SH-SY5Y (cell line): ENCODE results near the gene CA14.

ENCODE experiments used
- GATA2 ChIP-seq: IDR thresholded peaks from 2 replicates; pipeline ENCODE4 v1.6.1; 2011; ENCODE audit warnings: mild to moderate bottlenecking, low read depth, low read length
- GATA3 ChIP-seq: IDR thresholded peaks from 2 replicates; pipeline ENCODE4 v1.6.1; 2011; ENCODE audit warnings: low read depth, mild to moderate bottlenecking, low read length, moderate library complexity

DNA sequence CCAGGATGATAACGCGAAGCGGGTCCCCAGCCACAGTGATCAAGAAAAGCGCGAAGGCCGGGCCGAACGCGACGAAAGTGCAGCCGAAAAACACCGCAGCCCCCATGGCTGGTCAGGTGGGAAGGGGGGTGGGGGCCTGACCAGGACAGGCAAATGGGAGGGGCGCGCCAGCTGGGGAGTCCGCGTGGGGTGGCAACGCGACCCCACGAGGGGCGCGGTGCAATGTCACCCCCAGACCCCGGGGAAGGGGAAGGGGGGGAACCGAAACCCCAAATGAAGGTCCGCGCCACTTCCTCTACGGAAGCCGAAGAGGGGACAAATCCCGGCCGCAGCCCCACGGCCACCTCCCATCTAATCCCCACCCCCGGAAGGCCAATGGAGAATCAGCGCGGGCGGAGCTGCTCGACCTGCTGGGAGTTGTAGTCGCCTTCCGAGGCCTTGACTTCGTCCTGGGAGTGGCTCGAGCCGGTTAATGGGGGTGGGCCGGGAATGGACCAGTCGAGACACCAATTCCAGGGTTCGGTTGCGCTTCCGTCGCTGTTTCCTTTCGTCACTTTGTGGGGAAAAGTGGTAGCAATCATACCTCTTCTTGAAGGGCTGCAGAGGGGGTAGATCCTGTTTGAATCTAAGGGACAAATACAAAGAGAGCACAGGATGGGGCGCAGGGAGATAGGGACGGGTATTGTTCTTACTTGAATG, 11.3 kb downstream of the CA14 start, which contains the start of gene APH1A:
- TF ChIP-seq GATA3 (no peak), GATA2 (no peak)
